Activated gamma-delta T cell (primary cell): ENCODE measurements around the gene ELN.
A peak's percentile ranks its signal among the peaks of the same experiment; 100 is the strongest.

ENCODE experiments used
- DNase-seq: peaks from one replicate; lab custom pipeline; 2025; lab: John Stamatoyannopoulos, UW

The ELN gene

DNA sequence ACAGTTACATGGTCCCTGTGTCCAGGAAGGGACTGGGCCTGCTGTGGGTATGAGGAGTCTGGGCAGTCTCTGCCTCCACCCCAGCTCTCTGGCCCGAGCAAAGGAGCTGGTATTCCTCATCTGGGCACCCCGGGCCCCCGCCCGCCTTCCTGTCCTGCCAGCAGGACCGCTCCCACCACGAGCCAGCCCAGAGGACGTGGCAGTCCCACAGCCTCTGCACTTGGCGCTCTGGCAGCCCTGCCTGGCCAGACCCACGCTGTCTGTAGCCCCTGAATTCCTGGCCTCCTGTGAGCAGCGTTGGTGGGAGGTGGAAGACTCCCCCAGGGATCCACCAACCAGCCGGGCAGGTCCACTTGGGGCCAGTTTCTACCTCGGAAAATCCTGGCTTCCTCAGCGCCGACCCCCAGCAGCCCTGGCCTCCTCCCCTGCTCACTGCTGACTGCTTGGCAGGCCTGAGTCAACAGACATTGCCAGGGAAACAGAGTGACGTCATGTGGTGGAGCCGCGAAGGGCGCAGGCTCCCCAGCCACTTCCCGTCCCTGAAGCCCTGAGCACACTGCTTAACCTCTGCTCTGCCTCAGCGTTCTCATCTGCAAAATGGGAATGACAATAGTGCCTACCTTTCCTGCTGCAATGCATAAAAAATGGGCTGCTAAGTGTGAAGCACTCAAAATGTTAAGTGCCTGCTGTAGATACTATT is 34.0 kb downstream of the ELN start:
- peak; percentile 52 for DNase-seq

DNA sequence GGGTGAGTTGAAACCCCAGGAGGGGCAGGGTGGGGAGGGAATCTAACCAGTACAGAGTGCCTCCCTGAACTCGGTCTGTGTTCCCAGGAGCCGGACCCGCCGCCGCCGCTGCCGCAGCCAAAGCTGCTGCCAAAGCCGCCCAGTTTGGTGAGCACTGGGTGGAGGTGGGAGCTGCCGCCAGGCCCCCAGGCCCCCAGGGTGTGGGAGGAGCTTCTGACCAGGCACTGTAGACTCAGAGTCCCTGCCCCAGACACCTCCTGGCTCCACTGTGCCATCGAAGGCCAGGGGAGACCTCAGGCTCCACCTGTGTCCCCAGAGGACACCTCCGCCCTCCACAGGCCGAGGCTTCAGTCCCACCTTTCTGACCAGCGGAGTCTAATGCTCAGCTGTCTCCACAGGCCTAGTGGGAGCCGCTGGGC is 35.3 kb downstream of the ELN start:
- no peak for DNase-seq

- no peak for DNase-seq
Measured at GRCh38 chr7:74063646-74064045, 35.7 kb downstream of the ELN start.

DNA sequence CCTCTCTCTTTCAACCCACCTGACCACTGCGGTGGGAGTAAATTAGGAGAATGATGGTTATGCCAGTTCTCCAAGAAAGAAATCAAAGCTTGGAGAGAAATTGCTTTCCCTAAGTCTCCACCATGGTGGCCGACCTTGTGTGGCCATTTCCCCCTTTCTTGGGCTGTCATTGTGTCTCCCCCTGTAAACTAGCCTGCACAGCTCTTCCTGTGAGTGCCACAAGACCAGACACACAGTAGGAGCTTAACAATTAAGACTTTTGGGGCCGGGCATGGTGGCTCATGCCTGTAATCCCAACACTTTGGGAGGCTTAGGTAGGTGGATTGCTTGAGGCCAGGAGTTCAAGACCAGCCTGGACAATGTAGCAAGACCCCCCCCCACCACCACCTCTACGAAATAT is 36.7 kb downstream of the ELN start:
- DNase-seq = no peak

DNA sequence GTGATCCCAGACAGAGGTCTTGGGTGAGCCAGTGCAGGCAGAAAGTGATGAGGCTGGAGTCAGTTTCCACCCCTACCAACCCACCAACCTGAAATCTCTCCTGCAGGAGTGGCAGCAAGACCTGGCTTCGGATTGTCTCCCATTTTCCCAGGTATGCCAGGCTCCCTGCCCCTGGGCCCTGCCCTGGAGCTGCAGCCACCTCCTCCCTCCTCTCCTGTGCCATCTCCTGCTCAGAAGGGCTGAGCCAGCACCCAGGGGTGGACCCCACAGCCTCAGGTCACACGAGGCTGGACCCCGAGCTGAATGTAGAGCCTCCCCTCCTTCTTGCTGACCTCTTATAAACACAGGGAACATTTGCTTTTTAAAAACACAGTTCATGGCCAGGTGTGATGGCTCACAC is 38.7 kb downstream of the ELN start:
- DNase-seq = no peak

DNA sequence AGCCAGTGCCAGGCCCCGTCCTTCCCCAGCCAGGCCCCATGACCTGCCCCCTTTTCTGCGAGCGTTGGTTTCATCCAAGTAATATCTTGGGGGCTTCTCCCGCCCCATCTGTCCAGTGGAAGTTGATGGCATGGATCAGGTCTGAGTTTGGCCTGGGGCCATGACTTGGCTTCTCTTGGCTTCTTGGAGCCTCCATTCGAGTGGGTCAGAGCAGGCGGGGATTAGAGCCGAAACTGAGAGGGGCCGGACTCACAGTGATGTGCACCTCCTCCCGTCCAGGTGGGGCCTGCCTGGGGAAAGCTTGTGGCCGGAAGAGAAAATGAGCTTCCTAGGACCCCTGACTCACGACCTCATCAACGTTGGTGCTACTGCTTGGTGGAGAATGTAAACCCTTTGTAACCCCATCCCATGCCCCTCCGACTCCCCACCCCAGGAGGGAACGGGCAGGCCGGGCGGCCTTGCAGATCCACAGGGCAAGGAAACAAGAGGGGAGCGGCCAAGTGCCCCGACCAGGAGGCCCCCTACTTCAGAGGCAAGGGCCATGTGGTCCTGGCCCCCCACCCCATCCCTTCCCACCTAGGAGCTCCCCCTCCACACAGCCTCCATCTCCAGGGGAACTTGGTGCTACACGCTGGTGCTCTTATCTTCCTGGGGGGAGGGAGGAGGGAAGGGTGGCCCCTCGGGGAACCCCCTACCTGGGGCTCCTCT is 40.6 kb downstream of the ELN start:
- no peak for DNase-seq

- no peak for DNase-seq
Measured at GRCh38 chr7:74069086-74069541, 41.1 kb downstream of the ELN start.

GRCh38 chr7:74069790-74070618 is 42.0 kb downstream of the ELN start:
- DNase-seq = no peak

- DNase-seq = no peak
Measured at GRCh38 chr7:74070619-74070921, 42.6 kb downstream of the ELN start.

DNA sequence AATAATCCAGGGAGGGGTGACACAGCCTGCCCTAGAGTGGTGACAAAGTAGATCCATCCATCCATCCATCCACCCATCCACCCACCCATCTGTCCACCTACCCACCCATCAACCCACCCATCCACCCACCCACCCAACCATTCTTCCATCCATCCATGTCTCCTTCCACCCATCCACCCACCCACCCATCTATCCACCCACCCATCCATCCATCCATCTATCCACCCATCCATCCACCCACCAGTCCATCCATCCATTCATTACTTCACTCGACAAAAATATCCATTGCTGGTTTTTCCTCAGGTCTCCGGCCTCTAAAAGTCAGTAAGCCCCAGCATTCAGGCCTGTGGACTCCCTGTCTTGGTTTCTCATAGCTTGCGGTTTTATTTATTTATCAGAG is 43.1 kb downstream of the ELN start:
- DNase-seq = no peak

DNA sequence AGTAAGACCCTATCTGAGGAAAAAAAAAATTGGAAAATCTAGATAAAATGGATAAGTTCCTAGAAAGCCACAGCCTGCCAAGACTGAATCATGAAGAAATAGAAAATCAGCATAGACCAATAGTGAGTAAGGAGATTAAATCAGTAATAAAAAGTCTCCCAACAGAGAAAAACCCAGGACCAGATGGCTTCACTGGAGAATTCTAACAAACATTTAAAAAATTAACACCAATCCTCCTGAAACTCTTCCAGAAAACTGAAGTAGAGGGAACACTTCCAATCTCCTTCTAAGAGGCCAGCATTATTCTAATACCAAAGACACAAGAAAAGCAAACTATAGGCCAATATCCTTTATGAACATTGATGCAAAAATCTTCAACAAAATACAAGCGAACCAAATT is 46.8 kb downstream of the ELN start:
- no peak for DNase-seq

DNA sequence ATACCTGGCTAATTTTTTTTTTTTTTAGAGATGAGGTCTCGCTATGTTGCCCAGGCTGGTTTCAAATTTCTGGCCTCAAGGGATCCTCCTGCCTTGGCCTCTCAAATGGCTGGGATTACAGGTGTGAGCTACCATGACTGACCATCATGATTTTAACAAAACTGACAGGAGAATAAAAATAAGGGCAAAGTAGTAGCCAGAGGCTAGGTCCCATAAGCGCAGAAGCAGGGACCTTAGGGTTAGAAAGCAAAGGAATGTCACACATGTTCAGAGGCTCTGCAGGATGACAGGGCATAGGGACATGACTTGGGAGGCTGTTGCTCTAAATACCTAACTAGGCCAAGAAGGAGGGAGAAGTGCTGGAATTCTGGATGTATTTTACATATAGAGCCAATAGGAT is 50.5 kb downstream of the ELN start:
- DNase-seq = no peak

DNA sequence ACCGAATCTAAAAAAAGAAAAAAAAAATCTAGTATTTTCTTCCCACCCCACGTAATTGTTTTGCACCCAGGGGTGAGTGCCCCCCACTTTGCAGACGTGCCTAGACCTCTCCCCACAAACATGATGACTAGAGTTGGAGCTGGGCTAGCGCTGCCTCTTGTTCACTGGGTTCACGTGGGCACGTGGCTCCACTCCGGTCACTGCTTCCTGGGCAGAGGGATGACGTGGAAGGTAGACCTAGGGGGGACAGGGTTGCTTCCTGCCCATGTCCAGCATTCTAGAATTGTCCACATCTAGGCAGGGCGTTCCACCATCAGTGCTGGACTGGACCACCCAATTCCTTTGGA is 54.8 kb downstream of the ELN start:
- DNase-seq = no peak

GRCh38 chr7:74083117-74083876 is 55.3 kb downstream of the ELN start, which contains the start of gene LIMK1:
Gene LIMK1, plus strand, starts transcription at chr7:74083804. Its CDS starts 187 bp downstream, at chr7:74083991.
- DNase-seq = peak; percentile 77

GRCh38 chr7:74083928-74084721 is 56.2 kb downstream of the ELN start:
- no peak for DNase-seq

- no peak for DNase-seq
Measured at GRCh38 chr7:74084722-74085578, 57.0 kb downstream of the ELN start.

- DNase-seq = no peak
Measured at GRCh38 chr7:74087791-74088453, 59.9 kb downstream of the ELN start.

DNA sequence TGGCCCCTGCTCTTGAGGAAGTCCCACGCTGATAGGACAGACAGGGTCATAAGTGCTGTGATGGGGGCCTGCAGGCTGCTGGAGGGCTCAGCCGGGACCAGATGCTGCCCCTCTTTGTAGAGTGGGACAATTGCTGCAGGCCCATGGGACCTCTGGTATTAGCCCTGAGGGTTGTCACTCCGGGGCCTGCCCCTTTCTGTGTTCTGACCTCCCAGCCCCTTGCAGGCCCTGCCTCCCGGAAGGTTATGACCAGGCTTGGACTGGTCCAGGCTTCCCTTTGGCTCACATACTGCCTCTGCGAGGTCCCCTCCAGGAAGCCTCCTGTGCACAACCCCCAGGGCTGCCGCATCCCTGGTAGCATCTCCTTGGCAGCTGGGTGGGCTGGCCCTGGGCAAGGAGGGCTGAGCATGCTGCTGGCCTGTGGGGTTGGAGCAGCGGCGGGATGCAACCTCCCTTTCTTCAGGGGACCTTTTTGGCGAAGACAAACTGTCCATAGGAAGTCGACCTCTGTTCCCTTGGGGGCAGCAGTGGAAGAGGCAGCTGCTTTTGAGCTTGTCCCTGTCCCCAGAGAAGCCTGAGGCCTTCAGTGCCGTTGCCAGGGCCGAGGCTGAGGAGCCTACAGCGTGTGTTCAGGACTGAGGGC is 64.5 kb downstream of the ELN start:
- no peak for DNase-seq

DNA sequence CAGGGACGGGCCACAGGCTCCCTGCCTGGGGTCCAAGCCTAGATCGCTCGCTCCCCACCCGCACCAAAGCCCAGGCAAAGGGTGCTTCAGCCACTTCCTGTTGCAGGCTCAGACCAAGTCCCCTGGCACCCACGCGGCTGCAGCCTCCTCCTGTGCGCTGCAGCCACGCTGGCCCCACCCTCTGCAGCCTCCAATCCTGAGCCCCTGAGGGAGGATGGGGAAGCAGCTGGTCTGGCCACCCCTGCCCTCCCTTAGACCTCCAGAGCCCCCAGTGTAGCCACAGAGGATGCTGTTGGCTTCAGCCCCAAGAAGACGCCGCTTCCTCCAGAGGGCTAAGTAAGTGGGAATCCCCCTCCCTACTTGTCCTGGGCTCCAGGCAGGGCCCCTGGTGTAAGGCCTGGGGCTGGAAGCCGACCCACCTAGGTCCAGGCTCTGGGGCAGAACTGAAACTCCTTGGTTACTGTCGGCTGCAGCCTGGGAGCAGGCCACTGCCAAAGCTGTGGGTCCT is 65.0 kb downstream of the ELN start:
- no peak for DNase-seq
